HG03103 (cell line): ENCODE data around the gene NUP37.
"Not testable (repeated sequence)": the region's sequence is repeated elsewhere in the genome, so short reads cannot be mapped to it uniquely, and the experiment has no call there.

ENCODE experiments used
- ATAC-seq: cut with Tn5 transposase; IDR thresholded peaks from one replicate; pipeline ENCODE4 v1.9.1; 2021; ENCODE audit warnings: low read depth; ENCODE audit not compliant: unreplicated experiment

Gene NUP37

DNA sequence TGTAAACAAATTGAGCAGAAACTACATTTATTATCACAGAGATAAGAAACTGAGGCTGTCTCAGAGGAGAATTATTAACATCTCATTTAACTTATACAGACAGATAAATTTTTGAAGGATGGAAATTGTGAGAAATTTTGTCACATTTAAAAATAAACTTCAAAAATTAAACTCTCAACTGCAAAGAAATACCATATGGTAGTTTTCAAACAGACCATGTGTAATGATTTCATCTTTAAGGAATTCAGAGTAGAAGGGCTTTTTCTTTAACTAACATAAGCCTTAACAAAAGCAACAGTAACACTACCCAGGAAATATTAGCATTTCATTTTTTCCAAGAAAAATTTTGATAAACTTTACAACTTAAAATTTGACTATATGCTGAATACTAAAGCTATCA lies 26.6 kb downstream of the NUP37 start:
- no peak for ATAC-seq

DNA sequence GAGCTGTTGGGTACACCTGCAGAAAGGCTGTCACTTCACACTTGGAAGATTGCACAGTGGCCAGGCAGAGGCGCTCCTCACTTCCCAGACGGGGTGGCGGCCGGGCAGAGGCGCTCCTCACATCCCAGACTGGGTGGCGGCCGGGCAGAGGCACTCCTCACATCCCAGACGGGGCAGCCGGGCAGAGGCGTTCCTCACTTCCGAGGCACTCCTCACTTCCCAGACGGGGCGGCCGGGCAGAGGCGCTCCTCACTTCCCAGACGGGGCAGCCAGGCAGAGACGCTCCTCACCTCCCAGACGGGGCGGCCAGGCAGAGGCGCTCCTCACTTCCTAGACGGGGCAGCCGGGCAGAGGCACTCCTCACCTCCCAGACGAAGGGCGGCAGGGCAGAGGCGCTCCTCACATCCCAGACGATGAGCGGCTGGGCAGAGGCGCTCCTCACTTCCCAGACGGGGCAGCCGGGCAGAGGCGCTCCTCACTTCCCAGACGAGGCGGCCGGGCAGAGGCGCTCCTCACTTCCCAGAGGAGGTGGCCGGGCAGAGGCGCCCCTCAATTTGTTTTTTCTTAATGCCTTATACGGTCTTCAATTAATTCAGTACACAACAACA lies 30.6 kb downstream of the NUP37 start:
- ATAC-seq, result not testable (repeated sequence)

DNA sequence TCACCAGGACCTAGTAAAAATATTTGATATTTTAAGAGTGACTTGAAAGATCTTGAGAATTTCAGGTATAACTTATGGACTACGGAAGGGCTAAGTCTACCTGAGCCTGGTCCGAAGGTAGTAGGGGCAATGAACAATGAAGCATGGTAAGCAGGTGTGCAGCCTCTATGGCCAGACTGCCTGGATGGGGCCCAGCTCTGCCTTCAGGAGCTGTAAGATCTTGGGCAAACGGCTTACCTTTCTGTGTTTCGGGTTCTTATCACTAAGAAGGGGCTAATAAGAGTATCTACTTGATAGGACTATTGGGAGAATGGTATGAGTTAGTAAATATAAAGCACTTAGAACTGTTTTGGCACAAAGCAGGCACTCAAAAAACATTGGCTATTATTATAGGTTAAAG lies 39.1 kb downstream of the NUP37 start:
- no peak for ATAC-seq

DNA sequence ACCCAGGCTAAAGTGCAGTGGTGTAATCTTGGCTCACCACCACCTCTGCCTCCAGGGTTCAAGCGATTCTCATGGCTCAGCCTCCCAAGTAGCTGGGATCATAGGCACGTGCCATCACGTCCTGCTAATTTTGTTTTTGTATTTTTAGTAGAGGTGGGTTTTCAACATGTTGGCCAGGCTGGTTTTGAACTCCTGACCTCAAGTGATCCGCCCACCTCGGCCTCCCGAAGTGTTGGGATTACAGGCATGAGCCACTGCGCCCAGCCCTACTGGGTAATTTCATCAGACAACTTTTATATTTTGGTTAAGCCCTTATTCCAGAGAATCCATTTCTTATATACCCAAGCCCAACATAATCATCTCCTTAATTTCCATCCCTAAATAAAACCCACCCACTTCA lies 47.8 kb downstream of the NUP37 start:
- ATAC-seq, result not testable (repeated sequence)

DNA sequence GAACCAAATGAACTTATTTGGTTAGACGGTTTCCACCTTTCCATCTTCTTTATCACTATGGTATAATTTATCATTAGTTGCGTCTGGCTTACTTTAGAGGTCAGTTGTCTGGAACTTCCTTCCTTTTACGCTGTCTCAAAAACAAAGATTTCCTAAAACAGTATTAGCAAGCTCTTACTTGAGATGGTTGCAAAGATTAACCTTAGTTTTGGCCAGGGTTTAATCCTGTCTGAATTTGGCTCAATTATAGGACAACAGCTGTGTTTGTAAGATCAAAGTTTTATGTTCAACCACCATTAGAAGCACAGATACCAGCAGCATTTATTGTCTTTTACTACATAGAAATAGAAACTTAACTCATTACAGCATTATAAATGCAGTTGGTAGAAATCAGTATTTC lies 50.2 kb downstream of the NUP37 start:
- ATAC-seq, result no peak

DNA sequence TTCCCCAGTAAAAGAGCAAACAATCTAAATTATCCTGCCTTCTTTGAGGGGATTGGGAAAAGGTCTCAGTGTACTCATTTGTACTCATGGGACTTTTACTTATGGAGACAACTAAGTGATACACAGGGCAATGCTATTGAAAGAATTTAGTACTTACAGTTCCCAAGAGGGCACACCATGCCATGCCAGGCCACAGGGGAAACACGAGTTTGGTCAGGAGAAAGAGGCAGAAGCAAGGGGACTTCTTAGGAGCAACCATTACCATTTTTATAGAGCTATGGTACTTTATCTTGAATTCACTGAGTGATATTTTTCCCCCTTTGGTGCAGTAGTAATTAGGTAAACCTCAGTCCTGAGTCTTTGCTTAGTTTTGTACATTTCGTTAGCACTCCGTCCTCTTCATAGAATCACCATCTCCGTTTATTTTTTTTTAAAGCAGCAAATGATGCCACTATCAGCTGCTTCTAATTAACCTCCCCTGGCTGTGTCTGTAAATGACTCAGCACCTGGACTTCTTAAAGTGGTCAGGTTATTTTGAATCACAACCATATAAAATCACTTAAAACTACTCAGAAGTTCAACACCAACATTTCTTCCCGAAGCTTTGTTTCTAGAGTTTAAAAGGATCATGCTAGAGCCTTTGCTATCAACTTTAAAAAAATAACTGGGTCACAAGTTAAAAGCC lies 52.2 kb downstream of the NUP37 start:
- no peak for ATAC-seq

DNA sequence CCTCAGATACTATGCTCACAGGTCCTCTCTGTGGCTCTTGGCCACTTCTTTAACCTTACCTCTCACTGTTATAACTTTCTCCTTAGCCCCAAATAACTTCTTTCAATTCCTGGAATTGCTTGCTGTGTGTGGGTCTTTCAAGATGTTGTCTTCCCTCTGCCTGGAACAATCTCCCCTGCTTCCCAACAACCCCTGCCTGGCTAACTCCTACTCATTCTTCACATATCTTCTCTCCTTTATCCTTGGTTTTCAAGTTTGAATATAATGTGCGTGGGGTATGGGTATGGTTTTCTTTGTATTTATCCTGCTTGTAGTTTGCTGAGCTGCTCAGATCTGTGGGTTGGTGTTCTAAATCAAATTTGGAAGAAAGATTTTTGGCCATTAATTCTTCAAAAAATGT lies 55.4 kb downstream of the NUP37 start:
- no peak for ATAC-seq

DNA sequence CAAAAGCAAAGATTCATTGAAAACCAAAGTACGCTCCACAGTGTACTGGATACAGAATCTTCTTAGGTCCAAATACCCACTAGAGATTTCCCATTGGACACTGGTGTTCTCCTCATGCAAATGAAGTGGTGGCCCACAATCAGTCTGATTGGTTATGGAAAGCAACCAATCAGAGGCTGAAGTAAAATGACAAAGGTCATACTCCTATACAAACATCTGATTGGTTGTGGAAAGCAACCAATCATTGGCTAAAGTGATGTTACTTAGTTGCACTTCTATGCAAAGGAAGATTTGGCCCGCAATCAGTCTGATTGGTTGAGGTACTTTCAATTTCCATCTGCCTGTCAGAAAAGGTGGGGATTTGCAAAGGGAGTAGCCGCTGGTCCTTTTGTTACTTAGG lies 56.8 kb downstream of the NUP37 start:
- ATAC-seq, result no peak

DNA sequence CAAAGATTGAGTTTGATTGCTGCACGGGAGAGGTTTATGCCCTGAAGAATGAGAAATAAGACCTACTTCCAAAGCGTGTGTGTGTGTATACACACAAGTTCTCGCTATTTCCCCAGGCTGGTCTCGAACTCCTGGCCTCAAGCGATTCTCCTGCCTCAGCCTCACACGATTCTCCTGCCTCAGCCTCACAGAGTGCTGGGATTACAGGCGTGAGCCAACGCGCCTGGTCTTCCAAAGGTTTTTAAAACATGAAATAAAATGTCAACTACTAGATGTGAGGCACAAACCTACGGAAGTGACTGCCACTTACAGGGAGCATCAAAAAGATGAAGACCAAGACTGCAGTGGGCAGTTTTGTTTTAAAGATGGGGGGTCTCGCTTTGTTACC lies 57.5 kb downstream of the NUP37 start:
- no peak for ATAC-seq

DNA sequence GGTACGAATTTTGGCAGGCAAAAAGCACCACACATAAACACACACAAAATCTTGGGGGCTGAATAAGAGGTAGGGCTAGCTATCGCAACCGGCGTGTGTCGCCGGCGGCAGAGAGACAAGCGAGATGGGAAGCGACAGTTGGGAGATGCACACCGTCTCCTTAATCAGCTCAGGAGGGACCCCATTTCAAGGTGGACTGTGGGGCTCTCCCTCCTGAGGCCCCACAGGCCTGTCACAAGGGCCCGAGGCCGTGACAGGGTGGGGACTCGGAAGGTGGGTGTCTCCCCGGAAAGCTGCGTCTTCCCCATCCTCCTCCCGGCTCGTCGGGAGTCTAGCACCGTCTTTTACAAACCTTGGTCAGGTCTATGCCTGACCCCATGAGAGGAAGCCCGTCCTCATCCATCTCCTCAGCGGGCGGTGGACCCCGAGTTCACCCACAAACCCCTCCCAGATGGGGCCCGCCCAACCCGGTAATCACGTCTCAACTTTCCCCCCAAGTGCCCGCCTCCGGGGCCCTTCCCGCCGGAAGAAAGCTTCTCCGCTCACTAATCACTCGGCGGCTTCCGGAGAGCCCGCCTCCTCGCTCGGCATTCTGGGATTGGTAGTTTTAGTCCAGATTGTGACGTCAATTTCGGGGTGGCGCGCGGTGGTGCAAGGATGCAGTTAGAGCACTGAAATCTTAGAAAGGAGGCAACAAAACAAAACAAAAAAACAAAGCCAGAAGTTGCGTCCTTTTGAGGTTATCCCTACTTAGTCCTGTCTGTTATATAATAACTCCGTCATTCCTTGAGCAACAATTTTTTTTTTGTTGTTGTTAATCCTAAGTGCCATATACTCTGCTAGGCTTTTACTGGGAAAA lies 58.1 kb downstream of the NUP37 start, which contains the start of gene WASHC3:
TSS of gene WASHC3 (minus strand) at position 432 of the 859 bp plus-strand sequence. CDS start at position 403, 29 bp downstream.
- peak; percentile 92 for ATAC-seq

DNA sequence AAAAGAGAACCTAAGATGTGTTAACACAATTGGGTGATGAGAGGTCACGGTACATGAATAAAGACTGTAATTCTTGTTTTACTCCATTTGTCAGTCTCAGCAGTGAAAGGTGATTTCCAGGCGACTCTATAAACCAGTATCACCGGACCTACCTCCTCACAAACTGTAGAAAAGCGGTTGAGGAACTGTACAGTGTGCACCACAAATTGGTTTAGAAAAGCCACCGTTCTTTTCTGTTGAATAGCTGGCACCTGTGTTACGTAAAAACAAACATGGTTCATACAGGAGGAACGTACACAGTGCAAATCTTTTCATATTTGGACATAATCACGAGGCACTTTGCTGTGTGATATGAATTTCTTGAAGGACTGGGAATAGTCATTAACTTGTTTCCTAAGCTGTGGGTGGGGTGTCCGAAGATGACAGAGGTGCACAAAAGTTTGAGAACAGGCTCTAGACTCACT lies 58.8 kb downstream of the NUP37 start:
- peak; percentile 26 for ATAC-seq

DNA sequence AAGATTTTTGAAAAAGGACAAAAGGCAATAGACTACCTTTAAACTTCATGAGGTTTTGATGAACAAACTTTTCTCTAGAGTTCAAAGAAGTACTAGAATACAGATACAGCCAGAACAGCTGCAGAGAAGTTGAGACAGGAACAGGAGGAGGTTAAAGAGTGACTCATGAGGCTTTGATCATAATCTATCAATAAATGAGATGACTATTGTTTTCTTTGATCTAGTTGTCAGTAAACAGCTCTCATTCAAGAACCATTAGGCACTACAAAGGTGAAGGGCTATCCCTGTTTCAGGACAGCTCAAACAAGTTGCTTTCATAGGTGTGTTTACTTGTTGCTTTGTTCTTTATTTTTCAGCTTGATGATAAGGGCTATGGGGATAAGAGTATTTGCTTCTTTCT lies 60.6 kb downstream of the NUP37 start:
- no peak for ATAC-seq

DNA sequence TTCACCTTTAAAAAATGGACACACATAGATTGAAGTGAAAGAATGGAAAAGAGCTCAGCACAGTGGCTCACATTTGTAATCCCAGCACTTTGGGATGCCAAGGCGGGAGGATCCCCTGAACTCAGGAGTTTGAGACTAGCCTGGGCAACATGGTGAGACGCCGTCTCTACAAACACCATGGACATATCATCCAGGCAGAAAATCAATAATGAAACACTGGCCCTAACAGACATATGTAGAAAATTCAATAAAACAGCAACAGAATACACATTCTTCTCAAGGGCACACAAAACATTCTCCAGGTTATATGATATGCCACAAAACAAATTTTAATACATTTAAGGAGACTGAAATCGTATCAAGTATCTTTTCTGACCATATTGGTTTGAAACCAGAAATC lies 65.6 kb downstream of the NUP37 start:
- ATAC-seq, result no peak

DNA sequence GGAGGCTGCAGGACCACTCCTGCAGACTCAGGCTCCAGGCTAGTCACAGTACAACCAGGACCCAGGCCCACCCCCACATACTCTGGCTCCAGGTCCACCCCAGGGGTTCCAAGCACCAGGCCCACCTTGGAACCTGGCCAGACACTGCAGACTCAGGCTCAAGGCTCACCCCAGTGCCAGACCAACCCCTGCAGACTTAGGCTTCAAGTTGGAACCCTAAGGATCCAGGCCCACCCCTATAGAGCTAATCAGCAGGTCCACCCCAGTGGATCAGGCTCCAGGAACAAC lies 66.9 kb downstream of the NUP37 start:
- no peak for ATAC-seq

DNA sequence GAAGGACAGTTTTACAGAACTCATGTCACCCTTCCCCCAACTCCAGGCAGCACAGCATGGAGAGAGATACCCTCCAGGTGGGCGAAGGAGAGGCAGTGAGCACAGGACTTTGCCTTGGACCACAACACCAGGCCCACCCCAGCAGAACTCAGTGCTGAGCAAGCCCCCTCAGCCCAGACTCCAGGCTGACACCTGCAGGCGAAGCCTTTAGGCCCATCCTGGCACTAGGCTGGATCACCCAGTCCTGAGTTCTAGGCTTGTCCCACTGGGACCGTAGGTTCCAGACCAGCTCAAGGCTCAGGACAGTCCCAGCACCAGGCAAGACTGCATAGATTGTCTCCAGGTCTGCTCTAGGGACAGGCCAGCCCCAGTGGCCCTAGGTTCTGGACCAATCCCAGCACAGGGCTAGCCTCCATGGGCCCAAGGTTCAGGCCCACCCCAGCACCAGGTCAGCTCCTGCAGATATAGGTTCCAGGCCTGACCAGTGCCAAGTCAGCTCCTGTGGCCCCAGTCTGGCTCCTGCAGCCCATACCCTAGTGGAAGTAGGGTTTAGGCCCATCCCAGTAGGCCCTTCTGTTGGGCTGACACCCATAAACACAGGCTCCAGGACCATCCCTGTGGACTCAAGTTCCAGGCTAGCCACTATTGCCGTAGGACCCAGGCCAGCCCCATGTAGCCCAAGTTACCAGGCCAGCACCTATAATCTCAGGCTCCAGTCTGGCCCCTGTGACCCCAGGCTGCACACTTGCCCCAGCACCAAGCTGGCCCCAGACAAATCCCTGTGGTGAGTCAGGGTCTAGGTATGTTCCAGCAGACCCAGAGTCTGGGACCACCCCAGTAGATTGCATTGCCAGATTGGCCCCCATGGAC lies 67.5 kb downstream of the NUP37 start:
- ATAC-seq, result no peak

DNA sequence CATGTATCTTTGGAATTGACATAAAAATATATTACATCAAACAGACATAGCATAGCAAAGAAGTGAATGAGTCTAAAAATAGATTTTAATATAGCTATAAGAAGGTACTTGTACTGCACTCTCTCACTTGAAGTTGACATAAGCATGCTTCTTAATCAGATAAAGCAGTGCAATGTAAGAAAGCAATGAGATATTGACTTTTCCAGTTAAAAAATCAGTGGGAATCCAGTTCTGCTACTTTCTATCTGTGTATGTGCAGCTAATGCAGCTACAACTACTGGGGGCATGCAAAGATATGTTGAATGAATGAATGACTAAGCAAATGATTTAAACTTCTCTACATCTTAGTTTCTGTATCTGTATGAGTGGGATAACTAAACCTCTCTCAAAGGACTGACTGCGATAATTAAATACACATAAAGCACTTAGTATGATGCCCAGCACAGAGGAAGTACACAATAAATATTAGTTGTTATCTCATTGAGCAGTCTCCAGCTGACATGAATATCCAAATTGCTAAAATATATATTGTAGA lies 68.4 kb downstream of the NUP37 start:
- ATAC-seq, result no peak

DNA sequence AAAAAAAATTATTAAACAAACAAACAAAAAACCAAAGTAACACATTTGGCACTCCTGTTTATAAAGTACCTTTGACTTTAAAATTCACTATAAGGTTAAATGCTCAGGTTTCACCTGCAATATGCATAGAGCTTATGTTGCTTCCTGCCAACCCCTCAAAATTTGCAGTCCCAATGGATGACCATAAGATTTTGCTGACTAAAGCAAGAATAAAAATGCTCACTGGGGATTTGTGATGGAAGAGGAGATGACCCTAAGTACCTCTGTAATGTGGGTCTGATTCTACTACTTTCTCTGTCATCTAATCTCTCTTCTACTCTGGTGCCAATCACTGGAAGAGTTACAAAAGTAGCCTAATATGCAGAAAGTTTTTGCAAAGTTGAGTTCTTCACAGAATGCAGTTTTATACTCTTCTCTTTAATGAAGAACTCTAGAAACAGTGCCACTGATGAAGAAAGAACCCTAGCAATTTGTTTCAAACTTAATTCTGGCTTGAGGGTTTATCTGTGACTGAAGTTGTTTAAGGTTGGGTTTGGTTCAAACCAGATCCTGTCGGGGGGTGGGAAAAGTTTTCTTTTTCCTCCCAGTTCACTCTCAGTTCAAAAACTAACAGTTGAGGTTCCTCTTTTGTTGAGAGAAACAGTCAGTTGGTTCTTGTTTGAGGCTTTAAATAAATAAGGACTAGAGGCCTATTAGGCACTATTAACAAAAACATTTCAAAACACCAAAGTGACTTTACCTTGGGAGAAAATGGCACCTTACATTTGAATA lies 69.1 kb downstream of the NUP37 start:
- ATAC-seq, result no peak

DNA sequence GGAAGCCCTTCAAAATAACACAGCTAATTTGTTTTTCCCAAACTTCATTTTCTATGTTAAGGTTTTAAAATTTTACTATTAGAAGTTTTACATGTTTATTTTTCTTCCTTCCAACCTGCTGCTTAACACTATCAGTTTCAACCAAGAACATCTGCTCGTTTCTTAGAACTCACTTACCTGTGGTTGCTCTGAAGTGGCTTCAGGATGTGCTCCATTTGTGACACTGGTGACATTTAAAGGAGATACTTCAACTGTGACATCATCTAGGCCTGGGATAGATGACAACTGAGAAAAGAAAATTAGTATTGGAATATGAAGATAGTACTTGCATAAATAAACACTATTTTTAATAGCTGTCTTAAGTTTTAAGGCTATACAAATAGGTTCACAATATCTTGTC lies 76.0 kb downstream of the NUP37 start:
- ATAC-seq, result peak; percentile 87

DNA sequence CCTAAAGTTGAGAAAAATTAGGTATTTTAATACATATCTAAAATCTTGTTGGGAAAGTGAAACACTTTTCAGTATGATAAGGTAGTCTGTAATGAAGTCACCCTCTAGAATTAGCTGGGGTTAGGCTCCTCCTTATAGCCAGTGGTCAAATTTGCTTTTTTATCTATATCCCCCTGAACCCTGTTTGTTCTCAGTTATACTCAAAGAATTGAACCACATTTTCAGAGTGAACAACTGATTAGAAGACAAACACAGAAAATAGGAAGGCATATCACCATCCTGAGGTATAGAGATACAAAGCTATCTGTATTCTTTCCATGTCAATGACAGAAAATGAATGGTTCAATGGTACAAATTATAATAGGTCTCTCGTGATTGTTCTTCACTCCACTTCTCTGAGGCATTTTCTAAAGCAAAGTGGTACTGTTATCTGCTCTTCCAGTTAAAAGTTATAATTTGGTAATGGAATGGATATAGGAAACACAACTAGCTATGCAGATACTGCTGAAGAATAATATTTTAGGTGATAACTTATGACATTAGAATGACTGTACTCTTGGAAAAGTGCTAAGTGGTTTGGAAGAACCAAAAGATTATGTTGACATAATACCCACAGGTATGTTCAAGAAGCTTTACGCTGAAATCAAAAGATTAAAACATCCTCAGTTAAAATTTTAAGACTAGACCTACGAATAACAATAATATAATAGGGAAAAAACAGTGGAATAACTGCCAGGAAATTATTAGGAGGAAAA lies 85.7 kb downstream of the NUP37 start:
- ATAC-seq, result no peak
